OCI-LY1 (cell line): ENCODE results near the gene OSBPL6.

Experiments used
- CTCF ChIP-seq: fragments of 200-600 bp; sonication (generic), shearing (Covaris generic); IDR thresholded peaks from 2 replicates; pipeline ENCODE4 v1.5.1; 2017; ENCODE audit warnings: mild to moderate bottlenecking, antibody characterized with exemption, low read length, moderate library complexity, mixed read lengths
- EZH2 ChIP-seq: fragments of 200-600 bp; sonication (generic), shearing (Covaris generic); IDR thresholded peaks from 2 replicates; pipeline ENCODE4 v1.8.0; 2017; ENCODE audit warnings: borderline replicate concordance, mixed run types, mild to moderate bottlenecking, antibody characterized with exemption, low read length, moderate library complexity, mixed read lengths

GRCh38 chr2:178295906-178296305, 101.6 kb downstream of the OSBPL6 start:
- TF ChIP-seq CTCF (no peak), EZH2 (no peak)
